ENCODE results near the gene HMCN2. TPM values are rescaled to one million over a fixed set of nuclear protein-coding genes. Genes with fewer than 3 reads are reported as not detected.

The HMCN2 gene, protein sequence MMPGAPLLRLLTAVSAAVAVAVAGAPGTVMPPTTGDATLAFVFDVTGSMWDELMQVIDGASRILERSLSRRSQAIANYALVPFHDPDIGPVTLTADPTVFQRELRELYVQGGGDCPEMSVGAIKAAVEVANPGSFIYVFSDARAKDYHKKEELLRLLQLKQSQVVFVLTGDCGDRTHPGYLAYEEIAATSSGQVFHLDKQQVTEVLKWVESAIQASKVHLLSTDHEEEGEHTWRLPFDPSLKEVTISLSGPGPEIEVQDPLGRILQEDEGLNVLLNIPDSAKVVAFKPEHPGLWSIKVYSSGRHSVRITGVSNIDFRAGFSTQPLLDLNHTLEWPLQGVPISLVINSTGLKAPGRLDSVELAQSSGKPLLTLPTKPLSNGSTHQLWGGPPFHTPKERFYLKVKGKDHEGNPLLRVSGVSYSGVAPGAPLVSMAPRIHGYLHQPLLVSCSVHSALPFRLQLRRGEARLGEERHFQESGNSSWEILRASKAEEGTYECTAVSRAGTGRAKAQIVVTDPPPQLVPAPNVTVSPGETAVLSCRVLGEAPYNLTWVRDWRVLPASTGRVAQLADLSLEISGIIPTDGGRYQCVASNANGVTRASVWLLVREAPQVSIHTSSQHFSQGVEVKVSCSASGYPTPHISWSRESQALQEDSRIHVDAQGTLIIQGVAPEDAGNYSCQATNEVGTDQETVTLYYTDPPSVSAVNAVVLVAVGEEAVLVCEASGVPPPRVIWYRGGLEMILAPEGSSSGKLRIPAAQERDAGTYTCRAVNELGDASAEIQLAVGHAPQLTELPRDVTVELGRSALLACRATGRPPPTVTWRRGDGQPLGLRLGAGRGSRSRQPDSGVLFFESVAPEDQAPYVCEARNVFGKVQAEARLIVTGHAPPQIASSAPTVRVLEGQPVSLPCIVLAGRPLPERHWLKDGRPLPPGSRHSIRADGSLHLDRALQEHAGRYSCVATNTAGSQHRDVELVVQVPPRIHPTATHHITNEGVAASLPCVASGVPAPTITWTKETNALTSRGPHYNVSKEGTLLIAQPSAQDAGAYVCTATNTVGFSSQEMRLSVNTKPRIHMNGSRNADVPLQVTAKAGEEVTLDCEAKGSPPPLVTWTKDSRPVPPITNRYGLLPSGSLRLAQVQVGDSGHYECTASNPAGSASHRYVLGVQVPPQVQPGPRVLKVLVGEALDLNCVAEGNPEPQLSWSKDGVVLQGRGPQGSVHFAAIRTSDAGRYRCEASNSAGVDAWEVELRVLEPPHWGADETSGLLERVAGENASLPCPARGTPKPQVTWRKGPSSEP (N-terminal part only)
- not detected in 2 replicates for total RNA-seq

DNA sequence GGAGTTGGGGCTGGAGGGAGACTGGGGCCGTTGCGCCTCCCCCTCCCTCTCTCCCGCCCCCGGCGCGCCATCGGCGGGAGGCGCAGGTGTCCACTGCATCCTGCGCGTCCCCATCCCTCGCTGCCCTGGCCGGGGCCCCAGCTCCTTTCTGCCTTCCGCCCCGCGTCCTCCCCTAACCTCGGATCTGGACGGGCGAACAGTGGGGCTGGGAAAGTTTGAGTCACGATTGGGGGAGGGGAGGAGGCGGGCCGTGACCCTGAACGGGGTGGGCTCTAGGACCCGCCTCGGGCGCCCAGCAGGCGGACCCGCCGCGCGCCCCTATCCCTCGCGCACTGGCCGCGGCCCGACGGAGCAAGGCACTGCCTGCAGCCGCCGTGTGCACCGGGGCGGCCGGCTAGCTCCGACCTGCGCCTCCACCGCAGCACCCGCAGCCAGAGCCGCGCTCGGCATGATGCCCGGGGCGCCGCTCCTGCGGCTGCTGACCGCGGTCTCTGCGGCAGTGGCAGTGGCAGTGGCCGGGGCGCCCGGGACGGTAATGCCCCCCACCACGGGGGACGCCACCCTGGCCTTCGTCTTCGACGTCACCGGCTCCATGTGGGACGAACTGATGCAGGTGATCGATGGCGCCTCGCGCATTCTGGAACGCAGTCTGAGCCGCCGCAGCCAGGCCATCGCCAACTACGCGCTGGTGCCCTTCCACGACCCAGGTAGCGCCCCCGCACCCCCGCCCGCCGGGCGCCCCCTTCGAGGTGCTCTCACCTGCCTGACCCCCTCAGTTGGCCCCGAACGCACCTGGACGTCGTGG is at the start of gene HMCN2:
TSS of gene HMCN2 (plus strand) at position 330 of the 805 bp plus-strand sequence. CDS start at position 449, 119 bp downstream.

DNA sequence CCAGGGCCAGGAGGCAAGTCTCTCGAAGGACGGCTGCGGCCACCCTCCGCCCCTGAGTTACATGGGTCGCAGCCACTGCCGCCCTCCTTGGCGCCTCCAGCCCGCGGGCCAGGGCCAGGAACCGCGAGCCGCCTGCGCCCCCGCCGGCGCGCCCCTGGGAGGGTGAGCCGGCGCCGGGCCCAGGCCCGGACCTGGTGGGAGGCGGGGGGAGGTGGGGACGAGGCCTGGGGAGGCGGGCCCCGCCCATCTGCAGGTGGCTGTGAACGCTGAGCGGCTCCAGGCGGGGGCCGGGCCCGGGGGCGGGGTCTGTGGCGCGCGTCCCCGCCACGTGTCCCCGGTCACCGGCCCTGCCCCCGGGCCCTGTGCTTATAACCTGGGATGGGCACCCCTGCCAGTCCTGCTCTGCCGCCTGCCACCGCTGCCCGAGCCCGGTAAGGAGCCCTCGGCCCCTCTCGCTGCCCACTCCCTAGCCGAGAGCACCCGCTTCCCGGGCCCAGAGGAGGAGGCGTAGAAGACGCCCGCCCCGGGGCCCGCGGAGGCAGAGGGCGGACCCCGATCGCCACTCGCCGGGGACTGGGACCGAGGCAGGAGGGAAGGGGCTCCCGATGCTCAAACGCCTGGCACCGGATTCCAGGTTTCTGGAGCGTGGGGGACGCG is 179.1 kb downstream of the HMCN2 start, which contains the start of gene ASS1:
TSS of gene ASS1 (plus strand) at position 397 of the 657 bp plus-strand sequence. CDS start 7,268 bp downstream, outside the sequence.

Other genes starting within 250 kb of the HMCN2 start
- gene FNBP1, start 222.6 kb upstream of the HMCN2 start, total RNA-seq, result 11.2 and 16.7 TPM in 2 replicates
- 23.1 and 26.6 TPM in 2 replicates for gene GPR107, start 211.9 kb upstream of the HMCN2 start, total RNA-seq
- gene NCS1, start 93.4 kb upstream of the HMCN2 start, total RNA-seq, result 49.6 and 50.2 TPM in 2 replicates
- gene ASS1, start 179.2 kb downstream of the HMCN2 start, total RNA-seq, result 85.3 and 85.4 TPM in 2 replicates

Data from myometrial cell (primary cell).